GM21360 (cell line): Measurements from ENCODE around the gene SMIM35.

Experiments
- ATAC-seq: cut with Tn5 transposase; IDR thresholded peaks from one replicate; pipeline ENCODE4 v1.9.1; 2021; ENCODE audit warnings: mild to moderate bottlenecking, moderate library complexity; ENCODE audit not compliant: unreplicated experiment

SMIM35 gene

GRCh38 chr11:118060081-118060661 is 26.6 kb downstream of the SMIM35 start:
- no peak for ATAC-seq

- no peak for ATAC-seq
Measured at GRCh38 chr11:118059246-118059940, 27.4 kb downstream of the SMIM35 start.

- ATAC-seq: no peak
Measured at GRCh38 chr11:118058311-118059245, 28.2 kb downstream of the SMIM35 start.

- no peak for ATAC-seq
Measured at GRCh38 chr11:118057251-118058145, 29.3 kb downstream of the SMIM35 start.

GRCh38 chr11:118056806-118057205 is 30.0 kb downstream of the SMIM35 start:
- no peak for ATAC-seq

GRCh38 chr11:118055966-118056365 is 30.8 kb downstream of the SMIM35 start:
- ATAC-seq: no peak

- ATAC-seq: no peak
Measured at GRCh38 chr11:118054712-118055640, 31.8 kb downstream of the SMIM35 start.

- ATAC-seq: no peak
Measured at GRCh38 chr11:118052581-118053206, 34.1 kb downstream of the SMIM35 start.

- ATAC-seq: no peak
Measured at GRCh38 chr11:118051611-118052461, 34.9 kb downstream of the SMIM35 start.

GRCh38 chr11:118051136-118051610 is 35.6 kb downstream of the SMIM35 start:
- no peak for ATAC-seq

- ATAC-seq: no peak
Measured at GRCh38 chr11:118050208-118050891, 36.4 kb downstream of the SMIM35 start.

- no peak for ATAC-seq
Measured at GRCh38 chr11:118049771-118050170, 37.0 kb downstream of the SMIM35 start.

- no peak for ATAC-seq
Measured at GRCh38 chr11:118048472-118049370, 38.0 kb downstream of the SMIM35 start.

GRCh38 chr11:118047749-118048148 is 39.0 kb downstream of the SMIM35 start:
- no peak for ATAC-seq

GRCh38 chr11:118046964-118047700 is 39.6 kb downstream of the SMIM35 start:
- no peak for ATAC-seq
